Suprapubic skin (tissue), 4 donors: Measurements from ENCODE around the gene EYA2.

Source experiments
- CTCF ChIP-seq, 2 donors: fragments of 200-600 bp in 1 of 2; fragments of 450-650 bp in 1 of 2; sonication (generic) in 1 of 2; IDR thresholded peaks; one replicate each; pipeline ENCODE4 v1.5.1; 2016 to 2019; ENCODE audit warnings: antibody characterized with exemption in 2 of 2, mild to moderate bottlenecking in 1 of 2, moderate library complexity in 1 of 2
- EP300 ChIP-seq: sonication (generic); formaldehyde crosslinking; IDR thresholded peaks from one replicate; pipeline ENCODE4 v1.6.1; 2017; ENCODE audit warnings: antibody characterized with exemption
- POLR2A ChIP-seq, 2 donors: fragments of 450-650 bp; IDR thresholded peaks; one replicate each; pipeline ENCODE4 v1.6.1; 2017; ENCODE audit warnings: antibody characterized with exemption in 2 of 2, mild to moderate bottlenecking in 2 of 2, moderate library complexity in 2 of 2
- POLR2AphosphoS5 ChIP-seq, 3 donors: sonication (generic); formaldehyde crosslinking; IDR thresholded peaks; one replicate each; pipeline ENCODE4 v1.6.1; 2017; ENCODE audit warnings: antibody characterized with exemption in 3 of 3

- TF ChIP-seq POLR2A (IDR thresholded peaks at IDR 0.05) (no peak), CTCF (IDR thresholded peaks at IDR 0.05) (no peak), POLR2AphosphoS5 (IDR thresholded peaks at IDR 0.05) (no peak), EP300 (no peak)
Measured at GRCh38 chr20:47033665-47034064, 139.0 kb downstream of the EYA2 start.
